ENCODE data around the gene RFPL4A. TPM values are rescaled to one million over a fixed set of nuclear protein-coding genes. Genes with fewer than 3 reads are reported as not detected.

The RFPL4A gene
- total RNA-seq, 1 experiment from 2014 or later = not detected

DNA sequence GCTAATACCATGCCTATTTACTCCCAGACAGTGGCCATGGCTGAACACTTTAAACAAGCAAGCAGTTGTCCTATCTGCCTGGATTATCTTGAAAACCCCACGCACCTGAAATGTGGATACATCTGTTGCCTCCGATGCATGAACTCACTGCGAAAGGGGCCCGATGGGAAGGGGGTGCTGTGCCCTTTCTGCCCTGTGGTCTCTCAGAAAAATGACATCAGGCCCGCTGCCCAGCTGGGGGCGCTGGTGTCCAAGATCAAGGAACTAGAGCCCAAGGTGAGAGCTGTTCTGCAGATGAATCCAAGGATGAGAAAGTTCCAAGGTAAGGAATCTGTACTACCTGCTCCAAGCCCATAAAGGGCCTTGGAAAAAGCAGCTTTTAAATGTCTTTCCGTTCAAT is 18.6 kb downstream of the RFPL4A start:
- DNase-seq = no peak
- Mint-ChIP-seq H3K27ac (no peak overlapping the region), H3K36me3 (ENCODE audit: insufficient read depth in 1 of 3, low read depth in 3 of 3) (peaks cover 8 to 33% (median 15%) of the 10 kb centered on the region in 3 experiments; a peak in 5 of 7 replicates), H3K9me3 (peaks cover 77 to 80% of the 10 kb centered on the region in 2 experiments), H3K4me1 (no peaks in the 10 kb centered on the region), H3K4me3 (no peak overlapping the region), H3K27me3 (ENCODE audit: low read depth) (no peaks in the 10 kb centered on the region)
- H2BK5ac ChIP-seq (ENCODE audit: insufficient read length, low read length) = no peak overlapping the region
- no peak overlapping the region for H3K56ac ChIP-seq (ENCODE audit: insufficient read length, low read depth, low read length)
- no peak overlapping the region for H2BK20ac ChIP-seq (ENCODE audit: low read depth, low read length, poor library complexity, severe bottlenecking)
- H2BK15ac ChIP-seq (ENCODE audit: low read depth, low read length) = no peak overlapping the region
- H4K8ac ChIP-seq (replicated peaks; ENCODE audit: insufficient read length, low read depth, low read length) = no peak overlapping the region
- H3K4ac ChIP-seq (ENCODE audit: low read depth, low read length) = no peak overlapping the region
- TF ChIP-seq CTCF (conservative IDR thresholded peaks at IDR 0.05) = no peak
- no peaks in the 10 kb centered on the region for H3K79me1 ChIP-seq (ENCODE audit: insufficient read depth, low read depth, low read length, poor library complexity, severe bottlenecking)
- peaks cover 62% of the 10 kb centered on the region for H3K9me3 ChIP-seq (ENCODE audit: control insufficient read depth, low read depth, low read length)
- H2AK5ac ChIP-seq (ENCODE audit: insufficient read length, low read length) = no peak overlapping the region
- H3K14ac ChIP-seq (ENCODE audit: insufficient read depth, low read length) = no peak overlapping the region
- no peaks in the 10 kb centered on the region for H3K23me2 ChIP-seq (ENCODE audit: insufficient read length, low read depth, low read length, poor library complexity, severe bottlenecking)
- no CpG with 5 or more reads among the region's 7 CpGs for WGBS (ENCODE audit: extremely low coverage, insufficient read length, low lambda C conversion rate)
- no peak overlapping the region for H3K23ac ChIP-seq (ENCODE audit: insufficient read length, low read depth, low read length)
- no peaks in the 10 kb centered on the region for H3K79me2 ChIP-seq (ENCODE audit: insufficient read depth, low read length)
- H3K4me2 ChIP-seq (ENCODE audit: insufficient read depth, insufficient read length, low read length) = no peak overlapping the region
- H4K5ac ChIP-seq (ENCODE audit: insufficient read length, low read depth, low read length) = no peak overlapping the region
- no peak overlapping the region for H2AFZ ChIP-seq (ENCODE audit: low read length)
- no peaks in the 10 kb centered on the region for H3K4me1 ChIP-seq (ENCODE audit: insufficient read depth, low read length)
- H3T11ph ChIP-seq (ENCODE audit: low read length) = no peak overlapping the region
- no peaks in the 10 kb centered on the region for H3K27me3 ChIP-seq (ENCODE audit: insufficient read depth, low read length)
- no peak overlapping the region for H2BK120ac ChIP-seq (ENCODE audit: low read depth, low read length, poor library complexity, severe bottlenecking)
- no peaks in the 10 kb centered on the region for H4K20me1 ChIP-seq (ENCODE audit: control insufficient read depth, insufficient read depth, insufficient read length)
- no peak overlapping the region for H3K18ac ChIP-seq (ENCODE audit: insufficient read length, low read depth, low read length)
- no peak overlapping the region for H3K27ac ChIP-seq (ENCODE audit: insufficient read length, low read depth, low read length)
- H2BK12ac ChIP-seq (ENCODE audit: insufficient read length, low read depth, low read length) = no peak overlapping the region
- no peak overlapping the region for H3K9ac ChIP-seq (ENCODE audit: extremely low read depth, insufficient read length, low read length)
- no peak overlapping the region for H4K91ac ChIP-seq (ENCODE audit: insufficient read length, low read depth, low read length)

Data from H9 (cell line).